DMS153 treated with DMSO at 0.1 percent for 48 hours (cell line): Measurements from ENCODE around the gene CAPN8.

ENCODE experiments used
- DNase-seq: peaks from one replicate; lab custom pipeline; 2025; ENCODE audit not compliant: unreplicated experiment; lab: John Stamatoyannopoulos, UW

Gene CAPN8

DNA sequence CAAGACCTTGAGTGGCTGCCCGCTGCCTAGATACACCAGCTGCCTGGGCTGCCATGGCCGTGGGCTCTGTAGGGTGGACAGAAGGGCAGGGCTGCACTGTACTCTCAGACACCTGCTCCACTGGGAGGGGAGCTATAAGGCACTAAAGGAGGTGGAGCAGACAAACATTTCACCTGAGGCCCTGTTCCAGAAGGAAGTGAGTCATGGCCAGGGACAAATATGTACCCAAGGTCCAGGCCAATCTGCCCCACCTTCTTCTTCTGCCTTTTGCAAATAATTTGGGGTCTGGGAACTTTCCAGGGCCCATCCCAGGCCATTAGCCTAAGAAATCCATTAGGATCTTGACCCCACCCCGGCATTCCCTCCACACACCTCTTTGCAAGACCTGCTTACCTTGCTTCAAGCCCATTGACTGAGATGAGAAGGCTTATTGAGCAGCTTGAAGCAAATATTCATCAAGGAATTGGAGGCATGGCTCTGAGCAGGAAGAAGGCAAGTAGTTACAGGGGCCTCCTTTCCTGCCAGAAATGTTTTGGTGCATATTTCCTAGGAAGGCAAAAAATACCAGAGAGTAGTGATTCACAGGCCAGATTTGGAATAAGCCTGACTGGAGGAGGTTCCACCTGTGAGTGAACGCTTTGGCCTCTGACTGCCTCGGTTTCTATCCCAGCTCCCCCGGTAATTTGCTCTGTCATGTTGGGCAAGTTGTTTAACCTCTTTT lies at the start of gene CAPN8:
TSS of gene CAPN8 (minus strand) at position 110 of the 721 bp plus-strand sequence. CDS start at position 55, 55 bp downstream.
- DNase-seq: no peak

DNA sequence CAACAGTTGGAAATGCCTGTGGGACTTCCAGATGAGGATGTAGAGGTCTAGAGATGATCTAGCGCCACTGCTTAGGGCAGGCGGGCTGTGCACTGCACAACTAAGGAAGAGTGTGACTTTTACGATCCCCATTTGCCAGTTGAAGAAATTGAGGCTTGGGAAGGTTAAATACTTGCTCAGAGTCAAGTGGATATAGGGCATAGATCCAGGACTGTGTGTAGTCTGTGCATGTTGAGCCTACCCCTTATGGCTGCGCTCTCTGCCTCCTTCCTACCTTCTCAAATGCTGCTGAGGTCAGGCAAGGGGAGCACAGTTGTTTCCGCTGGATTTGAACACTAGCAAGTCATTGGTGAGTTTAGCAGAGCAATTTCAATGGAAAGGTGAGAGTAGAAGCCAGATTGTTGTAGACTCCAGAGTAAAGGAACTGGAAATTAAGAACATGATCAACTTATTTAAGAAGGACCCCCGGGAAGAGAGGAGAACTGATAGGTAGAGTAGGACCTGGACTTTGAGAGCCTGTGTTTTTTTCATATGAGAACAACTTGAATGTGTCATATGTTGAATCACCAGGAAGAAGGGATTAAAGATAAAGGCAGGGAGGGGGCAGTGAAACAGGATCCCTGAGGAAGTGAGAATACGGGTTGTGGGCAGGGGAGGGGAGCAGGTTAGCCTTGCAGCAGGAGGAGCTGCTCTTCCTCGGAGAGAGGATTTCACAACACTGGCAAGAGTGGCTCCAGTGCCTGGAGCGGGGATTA lies 49.5 kb upstream of the CAPN8 start:
- DNase-seq: no peak

DNA sequence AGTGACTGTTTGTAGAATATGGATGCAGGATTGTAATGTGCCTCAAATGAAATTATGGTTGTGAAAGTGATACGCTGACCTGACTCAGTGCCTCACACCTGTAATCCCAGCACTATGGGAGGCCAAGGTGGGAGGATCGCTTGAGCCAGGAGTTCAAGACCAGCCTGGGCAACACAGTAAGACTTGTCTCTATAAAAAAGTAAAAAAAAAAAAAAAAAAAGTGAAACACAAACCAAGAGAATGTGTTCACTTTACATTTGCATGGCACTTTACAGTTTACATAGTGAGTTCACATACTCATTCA lies 48.9 kb upstream of the CAPN8 start:
- DNase-seq: no peak

DNA sequence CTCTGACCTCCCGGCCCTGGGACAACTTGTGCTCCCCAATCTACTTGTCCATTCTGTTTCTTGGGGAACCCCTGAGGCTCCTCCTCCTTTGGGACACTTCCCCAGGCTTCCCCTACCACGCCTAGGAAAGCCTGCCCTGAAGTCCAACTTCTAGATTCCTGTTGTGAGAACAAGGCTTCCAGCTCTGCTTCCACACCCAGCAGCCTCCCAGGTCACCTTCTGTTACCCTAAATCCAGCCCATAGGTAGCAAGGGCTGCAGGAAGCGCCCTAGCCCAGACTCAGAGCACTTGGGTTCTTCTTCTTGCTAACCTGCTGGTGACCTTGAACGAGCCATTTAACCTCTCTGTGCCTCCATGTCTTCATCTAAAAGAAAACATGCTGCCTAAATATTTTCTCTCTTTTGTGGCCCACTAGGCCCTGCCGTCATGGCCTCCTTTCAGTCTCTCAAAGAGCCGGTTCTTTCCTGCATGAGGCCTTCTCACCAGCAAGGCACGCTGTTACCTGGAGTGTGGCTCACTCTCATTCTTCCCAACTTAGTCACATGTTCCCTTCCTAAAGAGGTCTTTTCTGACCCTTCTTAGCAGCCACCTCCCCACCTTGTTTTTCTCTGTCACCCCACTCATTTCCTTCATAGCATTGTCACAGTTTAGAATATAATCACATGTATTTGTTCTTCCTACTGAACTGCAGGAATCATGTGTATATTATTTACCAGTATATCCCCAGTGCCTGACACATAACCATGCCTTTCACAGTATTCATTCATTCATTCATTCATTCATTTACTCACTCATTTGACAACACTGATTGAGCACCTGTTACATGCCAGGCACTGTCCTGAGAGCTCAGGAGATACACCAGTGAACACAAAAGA lies 48.3 kb upstream of the CAPN8 start:
- no peak for DNase-seq

DNA sequence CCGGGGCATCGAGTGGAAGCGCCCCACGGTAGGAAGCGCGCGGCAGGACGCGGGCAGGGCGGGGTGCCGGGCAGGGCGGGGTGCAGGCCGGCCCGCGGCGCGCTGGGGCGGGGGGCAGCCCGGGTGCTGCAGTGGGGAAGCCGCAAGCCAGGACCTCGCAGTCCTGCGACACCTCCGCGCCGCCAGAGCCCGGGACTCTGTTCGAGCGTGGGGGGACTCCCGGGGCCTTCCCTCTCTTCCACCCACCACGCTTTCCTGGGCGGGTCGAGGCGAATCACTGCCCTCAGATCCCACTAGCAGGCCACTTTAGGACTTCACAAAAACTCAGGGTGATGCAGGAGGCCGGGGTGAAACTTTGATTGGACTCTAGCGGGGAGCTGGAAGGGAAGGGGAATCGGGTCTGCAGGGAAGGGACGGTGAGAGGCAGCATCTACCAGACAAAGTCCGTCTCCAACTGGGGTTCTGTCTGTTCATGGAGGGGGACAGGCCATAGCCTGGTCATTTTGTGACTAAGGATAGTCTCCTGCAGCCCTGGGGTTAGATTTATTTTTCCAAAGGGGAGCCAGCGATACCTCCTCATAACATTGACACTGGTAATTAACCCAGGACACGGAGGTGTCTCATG lies 47.5 kb upstream of the CAPN8 start:
- no peak for DNase-seq

DNA sequence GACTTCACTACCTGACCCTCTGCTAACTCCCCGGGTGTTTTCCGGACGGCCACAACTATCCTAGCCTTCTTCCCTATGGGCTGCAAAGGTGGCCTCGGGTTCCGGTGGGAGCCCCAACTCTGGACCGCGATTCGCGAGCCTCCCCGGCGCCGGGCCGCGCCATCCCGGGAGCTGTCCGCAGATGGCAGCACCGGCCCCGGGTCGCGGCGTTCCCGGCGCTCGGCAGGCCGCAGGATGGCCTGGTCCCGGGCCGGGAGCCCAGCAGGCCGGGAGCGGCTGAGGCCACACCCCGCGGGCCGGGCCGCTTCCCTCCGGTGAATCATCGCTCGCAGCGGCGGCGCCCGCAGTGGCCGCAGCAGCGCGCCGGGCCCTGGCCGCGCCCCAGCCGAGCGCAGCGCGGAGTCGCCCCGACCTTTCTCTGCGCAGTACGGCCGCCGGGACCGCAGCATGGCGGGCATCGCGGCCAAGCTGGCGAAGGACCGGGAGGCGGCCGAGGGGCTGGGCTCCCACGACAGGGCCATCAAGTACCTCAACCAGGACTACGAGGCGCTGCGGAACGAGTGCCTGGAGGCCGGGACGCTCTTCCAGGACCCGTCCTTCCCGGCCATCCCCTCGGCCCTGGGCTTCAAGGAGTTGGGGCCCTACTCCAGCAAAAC lies 46.8 kb upstream of the CAPN8 start, which contains the start of gene CAPN2:
TSS of gene CAPN2 (plus strand) at position 346 of the 656 bp plus-strand sequence. CDS start at position 448, 102 bp downstream.
- DNase-seq: peak; percentile 47

DNA sequence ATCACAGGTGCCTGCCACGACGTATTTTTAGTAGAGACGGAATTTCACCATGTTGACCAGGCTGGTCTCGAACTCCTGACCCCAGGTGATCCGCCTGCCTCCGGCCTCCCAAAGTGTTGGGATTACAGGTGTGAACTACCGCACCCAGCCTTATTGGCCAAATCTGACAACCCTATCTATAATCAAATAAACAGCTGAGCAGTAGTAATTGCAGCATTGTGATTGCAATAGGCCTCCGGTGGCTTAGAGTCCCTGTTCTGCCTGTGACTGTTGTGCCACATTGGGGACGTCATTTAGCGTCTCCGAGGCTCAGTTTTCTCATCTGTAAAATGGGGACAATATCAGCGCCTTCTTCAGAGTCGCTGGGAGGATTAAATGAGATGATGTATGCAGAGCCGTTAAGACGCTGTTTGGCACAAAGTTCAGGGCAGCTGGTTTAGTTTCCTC lies 46.3 kb upstream of the CAPN8 start:
- no peak for DNase-seq

DNA sequence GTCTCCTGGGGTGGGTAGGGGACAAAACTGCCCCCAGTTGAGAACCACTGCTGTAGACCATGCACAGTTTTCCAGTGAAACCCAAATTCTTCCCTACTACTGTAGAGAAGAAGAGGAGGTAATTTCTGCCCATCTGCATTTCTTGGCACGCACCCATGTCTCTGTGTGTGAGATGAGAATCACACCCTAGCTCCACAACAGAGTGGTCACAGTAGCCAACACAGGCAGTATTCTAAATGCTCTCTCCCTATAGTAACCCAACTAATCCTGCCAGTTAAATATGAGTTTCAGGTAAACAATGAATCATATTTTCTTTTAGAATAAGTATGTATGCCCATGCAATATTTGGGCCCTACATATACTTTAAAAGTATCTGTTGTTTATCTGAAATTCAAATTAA lies 45.7 kb upstream of the CAPN8 start:
- no peak for DNase-seq

DNA sequence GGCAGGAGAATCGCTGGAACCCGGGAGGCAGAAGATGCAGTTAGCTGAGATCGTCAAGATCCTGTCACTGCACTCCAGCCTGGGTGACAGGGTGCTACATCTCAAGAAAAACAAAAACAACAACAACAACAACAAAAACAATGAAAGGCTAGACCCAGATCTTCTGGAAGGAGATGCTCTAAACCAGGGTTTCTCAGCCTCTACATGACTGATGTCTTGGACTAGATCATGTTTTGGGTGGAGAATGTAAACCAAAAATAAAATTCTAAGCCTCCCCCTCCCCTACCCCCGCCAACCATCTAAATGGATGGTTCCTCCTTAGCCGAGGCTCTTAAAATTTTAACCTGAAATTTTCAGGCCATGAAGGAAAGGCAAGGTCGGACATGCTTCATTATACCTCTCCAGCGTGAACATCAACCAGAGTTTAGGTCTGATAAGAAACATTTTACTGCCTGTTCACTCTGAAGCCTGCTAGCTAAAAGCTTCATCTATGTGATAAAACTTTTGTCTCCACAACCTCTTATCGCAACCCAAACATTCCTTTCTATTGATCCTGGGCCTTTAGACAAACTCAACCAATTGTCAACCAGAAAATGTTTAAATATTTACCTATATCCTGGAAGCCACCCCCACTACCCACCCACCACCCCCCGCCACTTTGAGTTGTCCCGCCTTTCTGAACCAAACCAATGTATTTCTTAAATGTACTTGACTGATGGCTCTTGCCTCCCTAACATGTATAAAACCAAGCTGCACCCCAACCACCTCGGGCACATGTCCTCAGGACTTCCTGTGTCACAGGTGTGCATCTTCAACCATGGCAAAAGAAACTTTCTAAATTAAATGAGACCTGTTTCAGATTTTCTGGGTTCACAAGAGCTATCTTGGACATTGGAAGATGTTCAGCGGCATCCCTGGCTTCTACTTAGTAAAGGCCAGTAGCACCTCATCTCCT lies 45.0 kb upstream of the CAPN8 start:
- DNase-seq: no peak

DNA sequence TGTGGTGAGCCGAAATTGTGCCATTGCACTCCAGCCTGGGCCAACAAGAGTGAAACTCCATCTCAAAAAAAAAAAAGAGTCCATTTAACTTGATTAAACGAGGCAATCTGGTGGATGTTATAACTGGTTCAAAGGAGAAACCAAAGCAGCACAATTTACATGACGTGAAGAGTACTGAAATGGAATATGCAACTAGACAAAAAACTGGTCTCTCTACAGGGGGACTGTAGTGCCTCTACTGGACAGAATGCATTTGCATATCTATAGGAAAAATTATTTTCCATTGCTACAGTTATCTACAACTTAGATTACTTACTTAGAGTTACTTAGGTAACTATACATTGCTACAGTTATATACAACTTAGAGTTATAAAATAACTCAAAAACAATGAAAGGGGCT lies 44.1 kb upstream of the CAPN8 start:
- DNase-seq: no peak

DNA sequence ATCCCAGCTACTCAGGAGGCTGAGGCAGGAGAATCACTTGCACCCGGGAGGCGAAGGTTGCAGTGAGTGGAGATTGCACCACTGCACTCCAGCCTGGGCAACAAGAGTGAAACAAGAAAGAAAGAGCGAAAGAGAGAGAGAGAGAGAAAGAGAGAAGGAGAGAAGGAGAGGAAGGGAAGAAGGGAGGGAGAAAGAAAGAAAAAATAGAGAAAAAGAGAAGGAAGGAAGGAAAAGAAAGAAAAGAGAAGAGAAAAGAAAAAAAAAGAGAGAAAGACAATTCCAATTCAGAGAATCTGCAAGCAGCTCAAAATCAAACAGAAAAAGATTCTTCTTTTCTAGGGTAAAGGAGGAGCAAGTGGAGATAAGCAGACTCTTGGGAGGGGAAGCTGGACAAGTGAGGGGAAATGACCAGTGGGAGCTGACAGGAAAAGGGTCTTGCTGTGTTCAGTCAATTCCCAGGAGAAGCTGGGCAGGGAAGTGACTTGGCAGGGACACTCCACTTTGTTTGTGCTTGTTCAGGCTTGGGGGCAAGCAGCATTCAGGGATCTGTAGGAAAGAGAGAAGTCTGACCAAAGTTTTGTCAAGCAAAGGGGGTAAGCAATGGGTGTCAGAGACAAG lies 43.3 kb upstream of the CAPN8 start:
- DNase-seq: no peak

DNA sequence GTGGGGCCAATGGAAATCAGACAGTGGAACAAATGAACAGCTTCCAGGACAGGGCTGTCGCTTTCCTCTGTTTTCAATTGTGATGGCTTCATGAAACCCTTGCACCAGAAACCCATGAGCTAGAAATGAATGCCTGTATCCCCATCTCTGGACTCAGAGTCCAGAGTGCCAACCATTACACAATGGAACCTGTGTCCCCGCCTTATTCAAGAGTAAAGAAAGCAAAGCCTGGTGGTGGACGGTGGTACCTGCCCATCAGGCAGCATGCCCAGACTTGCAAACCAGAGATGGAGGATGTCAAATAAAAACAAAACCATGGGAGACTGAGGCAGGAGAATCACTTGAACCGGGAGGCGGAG lies 42.5 kb upstream of the CAPN8 start:
- DNase-seq: peak; percentile 91

DNA sequence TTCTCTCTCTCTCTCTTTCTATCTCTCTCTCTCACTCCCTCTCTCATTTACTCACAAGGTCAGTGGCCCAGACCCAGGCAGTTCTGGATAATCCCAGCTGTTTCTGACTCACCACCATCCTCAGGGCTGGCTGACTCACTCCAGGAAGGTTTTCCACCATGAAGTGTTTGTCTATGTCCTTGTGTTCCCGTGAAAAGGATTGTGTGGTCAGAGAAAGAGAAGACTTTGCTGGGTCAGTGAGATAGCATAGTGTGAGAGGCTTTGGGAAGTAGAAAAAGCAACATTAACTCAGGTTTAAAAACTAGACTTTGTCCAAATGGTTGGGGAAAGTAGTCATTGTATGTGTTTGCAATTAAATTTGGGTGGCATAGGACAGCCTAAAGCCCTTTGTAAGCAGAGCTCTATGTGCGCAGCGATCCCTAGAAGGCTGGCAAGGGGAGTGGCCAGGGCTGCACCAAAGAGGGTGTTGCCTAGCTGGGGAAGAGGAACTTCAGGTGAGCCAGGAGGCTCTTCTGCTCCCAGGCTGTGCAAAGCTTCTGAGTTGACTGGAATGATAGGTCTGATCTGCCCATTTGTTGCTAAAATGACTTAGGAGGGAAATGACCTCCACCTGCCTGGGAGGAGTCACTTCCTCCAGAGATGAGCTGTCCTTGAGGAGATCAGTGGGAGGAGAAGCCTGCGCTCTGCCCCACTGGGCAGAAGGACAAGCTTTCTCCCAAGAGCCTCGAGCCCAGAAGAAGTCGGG lies 41.9 kb upstream of the CAPN8 start:
- peak; percentile 99 for DNase-seq

DNA sequence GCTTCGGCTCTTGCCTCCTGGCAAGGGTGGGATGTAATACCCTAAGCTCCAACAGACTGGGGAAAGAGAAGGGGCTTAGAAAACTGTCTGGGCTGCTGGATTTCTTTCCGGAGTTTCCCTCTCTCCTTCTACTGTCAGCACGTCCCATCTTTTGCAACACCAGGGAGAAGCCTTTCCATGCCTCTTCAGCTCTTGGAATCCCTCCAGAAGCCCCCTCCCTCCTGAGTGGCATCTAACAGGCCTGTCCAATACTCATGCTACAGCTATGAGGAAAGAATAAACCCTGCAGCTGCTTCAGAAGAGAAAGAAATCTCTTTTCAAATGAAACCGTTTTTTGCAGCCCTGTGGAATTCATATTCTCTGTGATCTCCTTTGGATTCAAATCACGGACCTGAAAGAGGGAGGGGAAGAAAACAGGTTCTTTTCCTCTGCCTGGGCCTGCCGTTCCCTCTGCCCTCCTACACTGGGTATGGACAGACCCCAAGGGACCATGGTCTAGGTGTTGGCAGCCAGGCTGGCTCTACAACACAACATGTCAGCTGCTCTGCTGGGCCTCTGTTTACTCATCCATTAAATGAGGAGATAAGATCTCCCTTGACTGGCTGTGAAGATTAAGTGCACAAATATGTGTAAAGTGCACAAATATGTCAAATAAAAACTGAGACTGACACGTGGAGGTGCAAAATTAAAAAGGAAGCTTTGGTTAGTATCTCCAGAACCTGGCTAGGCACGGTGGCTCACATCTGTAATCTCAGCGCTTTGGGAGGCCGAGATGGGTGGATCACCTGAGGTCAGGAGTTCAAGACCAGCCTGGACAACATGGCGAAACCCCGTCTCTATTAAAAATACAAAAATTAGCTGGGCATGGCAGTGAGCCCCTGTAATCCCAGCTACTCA lies 40.8 kb upstream of the CAPN8 start:
- peak; percentile 97 for DNase-seq

DNA sequence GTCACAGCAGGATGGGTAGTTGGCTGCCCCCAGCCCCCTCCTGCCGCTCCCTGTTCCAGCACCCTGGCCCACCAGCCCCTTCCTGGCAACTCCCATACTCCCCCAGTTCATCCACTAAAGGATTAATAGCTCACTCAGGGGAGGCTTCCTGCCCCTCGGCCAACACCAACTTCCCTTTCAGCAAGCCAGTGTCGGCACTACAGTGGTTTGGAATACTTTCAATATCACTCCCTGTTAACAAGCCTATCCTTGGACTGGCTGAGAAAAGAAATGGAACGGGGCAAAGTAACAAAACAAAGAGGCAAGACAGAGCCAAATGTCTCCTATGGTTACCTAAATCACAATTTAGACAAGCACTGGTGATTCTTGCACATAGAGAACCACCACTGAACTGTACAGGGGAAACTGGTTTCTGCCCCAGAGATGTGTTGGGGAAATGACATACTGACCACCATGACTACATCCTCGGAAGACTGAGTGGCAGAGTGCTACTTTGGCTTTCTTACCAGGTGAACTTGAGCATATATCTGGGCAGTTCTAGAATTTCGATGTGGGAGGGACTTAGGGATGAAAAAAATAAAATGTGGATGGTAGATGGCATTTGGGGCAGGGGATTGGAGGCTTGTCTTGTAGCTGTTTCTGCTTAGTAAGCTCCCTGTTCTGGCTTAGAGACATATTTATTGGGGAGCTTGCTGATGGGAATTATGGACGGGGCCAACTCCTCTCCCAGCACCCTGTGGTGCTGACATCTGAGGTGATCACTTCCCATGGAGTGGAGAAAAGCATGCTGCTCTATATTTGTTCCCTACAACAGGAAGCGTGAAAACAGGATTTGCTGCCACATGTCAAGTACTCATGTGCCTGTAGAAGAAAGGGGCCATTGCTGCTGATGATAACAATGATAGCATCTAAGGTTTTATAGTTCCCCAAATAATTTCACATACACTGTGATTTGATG lies 39.7 kb upstream of the CAPN8 start:
- peak; percentile 32 for DNase-seq

DNA sequence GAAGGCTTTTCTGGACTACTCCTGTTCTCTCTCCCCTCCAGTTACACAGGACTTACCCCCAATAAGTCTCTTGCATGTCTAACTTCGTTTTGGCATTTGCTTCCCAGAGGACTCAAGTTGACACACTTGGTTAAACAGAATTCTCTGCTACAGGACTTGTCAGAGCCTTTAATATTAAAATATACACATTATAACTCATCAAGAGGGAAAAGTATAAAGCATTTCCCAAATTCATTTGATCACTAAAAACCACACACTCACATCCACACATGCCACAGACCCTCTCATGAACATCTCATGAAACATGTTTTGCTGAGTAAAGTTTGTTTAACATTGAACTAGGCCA lies 38.1 kb upstream of the CAPN8 start:
- DNase-seq: no peak
